Measurements from ENCODE around the gene SLC38A8. TPM values are rescaled to one million over a fixed set of nuclear protein-coding genes. Genes with fewer than 3 reads are reported as not detected.

SLC38A8 gene
- total RNA-seq, 1 donor from 2014 or later, result not detected

GRCh38 chr16:83969771-83970429 lies 72.7 kb downstream of the SLC38A8 start:
- H3K4me1 ChIP-seq (ENCODE audit: control insufficient read depth in 3 of 3, insufficient read depth in 3 of 3, low read length in 3 of 3), result no peaks in the 10 kb centered on the region
- H3K36me3 ChIP-seq (ENCODE audit: control insufficient read depth in 3 of 3, insufficient read depth in 3 of 3, low read length in 3 of 3), result peaks cover 3 to 13% (median 9%) of the 10 kb centered on the region in 3 donors
- no peak overlapping the region for H3K27ac ChIP-seq (ENCODE audit: low read depth, low read length)
- H3K27me3 ChIP-seq (ENCODE audit: control insufficient read depth in 3 of 3, insufficient read depth in 3 of 3, low read length in 3 of 3), result peaks cover 2 to 13% (median 4%) of the 10 kb centered on the region in 3 donors
- no peaks in the 10 kb centered on the region for H3K9me3 ChIP-seq (ENCODE audit: control insufficient read depth in 3 of 3, low read length in 3 of 3)
- H3K9ac ChIP-seq (ENCODE audit: low read depth in 1 of 3, low read length in 3 of 3), result no peak overlapping the region
- no peak overlapping the region for H3K4me3 ChIP-seq (ENCODE audit: low read length in 3 of 3)

DNA sequence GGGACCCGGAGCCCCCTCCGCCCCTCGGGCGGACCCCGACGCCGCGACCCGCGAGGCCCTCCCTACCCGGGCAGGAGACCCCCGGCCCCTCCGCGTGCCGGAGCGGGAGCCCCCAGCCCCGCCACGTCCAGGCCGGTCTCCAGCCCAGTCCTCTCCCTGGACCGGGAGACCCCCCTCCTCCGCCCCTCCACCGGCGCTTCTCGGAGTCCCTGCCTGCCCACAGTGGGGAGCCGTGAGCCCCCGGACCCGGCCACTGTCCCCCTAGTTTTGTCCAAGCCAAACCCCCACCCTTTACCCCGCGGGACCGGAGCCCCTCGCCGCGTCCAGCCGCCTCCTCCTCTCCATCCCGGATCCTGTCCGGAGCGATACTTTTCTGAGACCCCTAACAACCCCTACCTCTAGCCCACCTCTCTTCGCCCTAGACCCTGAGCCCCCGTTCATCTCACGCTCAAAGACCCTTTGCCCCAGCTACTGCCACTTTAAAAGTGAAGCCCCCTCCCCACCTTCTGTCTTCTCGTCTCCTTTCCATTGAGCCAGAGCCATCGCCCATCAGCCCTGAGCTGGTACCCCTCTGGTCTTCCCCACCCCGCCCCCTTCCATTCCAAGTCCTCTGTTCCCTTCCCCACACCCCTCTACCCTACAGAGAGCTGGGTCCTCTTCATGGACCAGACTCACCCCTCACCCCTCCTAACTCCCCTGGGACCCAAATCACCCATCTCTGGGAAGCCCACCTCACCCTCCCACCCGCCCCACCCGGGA lies 73.5 kb downstream of the SLC38A8 start:
- Histone ChIP-seq H3K36me3 (ENCODE audit: control insufficient read depth in 3 of 3, insufficient read depth in 3 of 3, low read length in 3 of 3) (peaks cover 6 to 19% (median 13%) of the 10 kb centered on the region in 3 donors), H3K9me3 (ENCODE audit: control insufficient read depth in 3 of 3, low read length in 3 of 3) (no peaks in the 10 kb centered on the region), H3K4me3 (ENCODE audit: low read length in 3 of 3) (no peak overlapping the region), H3K27ac (ENCODE audit: low read depth, low read length) (no peak overlapping the region), H3K27me3 (ENCODE audit: control insufficient read depth in 3 of 3, insufficient read depth in 3 of 3, low read length in 3 of 3) (peaks cover 0 to 8% (median 4%) of the 10 kb centered on the region in 3 donors), H3K9ac (ENCODE audit: low read depth in 1 of 3, low read length in 3 of 3) (no peak overlapping the region), H3K4me1 (ENCODE audit: control insufficient read depth in 3 of 3, insufficient read depth in 3 of 3, low read length in 3 of 3) (no peaks in the 10 kb centered on the region)

GRCh38 chr16:83968306-83968851 lies 74.2 kb downstream of the SLC38A8 start:
- peaks cover 0 to 4% (median 2%) of the 10 kb centered on the region in 3 donors for H3K4me1 ChIP-seq (ENCODE audit: control insufficient read depth in 3 of 3, insufficient read depth in 3 of 3, low read length in 3 of 3)
- peaks cover 12 to 19% (median 17%) of the 10 kb centered on the region in 3 donors for H3K36me3 ChIP-seq (ENCODE audit: control insufficient read depth in 3 of 3, insufficient read depth in 3 of 3, low read length in 3 of 3)
- H3K27me3 ChIP-seq (ENCODE audit: control insufficient read depth in 3 of 3, insufficient read depth in 3 of 3, low read length in 3 of 3), result peaks cover 0 to 7% (median 4%) of the 10 kb centered on the region in 3 donors
- no peaks in the 10 kb centered on the region for H3K9me3 ChIP-seq (ENCODE audit: control insufficient read depth in 3 of 3, low read length in 3 of 3)
- no peak overlapping the region for H3K4me3 ChIP-seq (ENCODE audit: low read length in 3 of 3)
- no peak overlapping the region for H3K9ac ChIP-seq (ENCODE audit: low read depth in 1 of 3, low read length in 3 of 3)
- H3K27ac ChIP-seq (ENCODE audit: low read depth, low read length), result no peak overlapping the region

- Histone ChIP-seq H3K4me3 (ENCODE audit: low read length in 3 of 3) (no peak within 1 kb of the TSS), H3K27me3 (ENCODE audit: control insufficient read depth in 3 of 3, insufficient read depth in 3 of 3, low read length in 3 of 3) (peaks cover 0 to 7% (median 4%) of the 10 kb centered on the region in 3 donors), H3K9me3 (ENCODE audit: control insufficient read depth in 3 of 3, low read length in 3 of 3) (no peaks in the 10 kb centered on the region), H3K36me3 (ENCODE audit: control insufficient read depth in 3 of 3, insufficient read depth in 3 of 3, low read length in 3 of 3) (peaks cover 17 to 22% (median 21%) of the 10 kb centered on the region in 3 donors), H3K9ac (ENCODE audit: low read depth in 1 of 3, low read length in 3 of 3) (no peak within 1 kb of the TSS), H3K27ac (ENCODE audit: low read depth, low read length) (no peak within 1 kb of the TSS), H3K4me1 (ENCODE audit: control insufficient read depth in 3 of 3, insufficient read depth in 3 of 3, low read length in 3 of 3) (peaks cover 0 to 9% (median 7%) of the 10 kb centered on the region in 3 donors)
These were observed 74.7 kb downstream of the SLC38A8 start, which contains the start of gene NECAB2 for GRCh38 chr16:83967838-83968305. Gene NECAB2, plus strand, starts transcription at chr16:83968244. Its CDS starts 405 bp downstream, at chr16:83968649.

GRCh38 chr16:83967091-83967490 lies 75.5 kb downstream of the SLC38A8 start:
- H3K36me3 ChIP-seq (ENCODE audit: control insufficient read depth in 3 of 3, insufficient read depth in 3 of 3, low read length in 3 of 3), result peaks cover 22 to 28% (median 27%) of the 10 kb centered on the region in 3 donors
- no peak overlapping the region for H3K4me3 ChIP-seq (ENCODE audit: low read length in 3 of 3)
- H3K4me1 ChIP-seq (ENCODE audit: control insufficient read depth in 3 of 3, insufficient read depth in 3 of 3, low read length in 3 of 3), result peaks cover 0 to 12% (median 8%) of the 10 kb centered on the region in 3 donors
- no peak overlapping the region for H3K27ac ChIP-seq (ENCODE audit: low read depth, low read length)
- H3K27me3 ChIP-seq (ENCODE audit: control insufficient read depth in 3 of 3, insufficient read depth in 3 of 3, low read length in 3 of 3), result peaks cover 0 to 7% (median 4%) of the 10 kb centered on the region in 3 donors
- H3K9me3 ChIP-seq (ENCODE audit: control insufficient read depth in 3 of 3, low read length in 3 of 3), result no peaks in the 10 kb centered on the region
- no peak overlapping the region for H3K9ac ChIP-seq (ENCODE audit: low read depth in 1 of 3, low read length in 3 of 3)

GRCh38 chr16:83966153-83966696 lies 76.4 kb downstream of the SLC38A8 start:
- H3K36me3 ChIP-seq (ENCODE audit: control insufficient read depth in 3 of 3, insufficient read depth in 3 of 3, low read length in 3 of 3), result peaks cover 30 to 33% (median 31%) of the 10 kb centered on the region in 3 donors
- no peak overlapping the region for H3K4me3 ChIP-seq (ENCODE audit: low read length in 3 of 3)
- no peak overlapping the region for H3K27ac ChIP-seq (ENCODE audit: low read depth, low read length)
- H3K27me3 ChIP-seq (ENCODE audit: control insufficient read depth in 3 of 3, insufficient read depth in 3 of 3, low read length in 3 of 3), result peaks cover 0 to 7% (median 4%) of the 10 kb centered on the region in 3 donors
- H3K9ac ChIP-seq (ENCODE audit: low read depth in 1 of 3, low read length in 3 of 3), result no peak overlapping the region
- H3K9me3 ChIP-seq (ENCODE audit: control insufficient read depth in 3 of 3, low read length in 3 of 3), result no peaks in the 10 kb centered on the region
- H3K4me1 ChIP-seq (ENCODE audit: control insufficient read depth in 3 of 3, insufficient read depth in 3 of 3, low read length in 3 of 3), result peaks cover 0 to 12% (median 8%) of the 10 kb centered on the region in 3 donors

- H3K27ac ChIP-seq (ENCODE audit: low read depth, low read length), result no peak overlapping the region
These were observed 77.0 kb downstream of the SLC38A8 start for GRCh38 chr16:83965444-83966152.

DNA sequence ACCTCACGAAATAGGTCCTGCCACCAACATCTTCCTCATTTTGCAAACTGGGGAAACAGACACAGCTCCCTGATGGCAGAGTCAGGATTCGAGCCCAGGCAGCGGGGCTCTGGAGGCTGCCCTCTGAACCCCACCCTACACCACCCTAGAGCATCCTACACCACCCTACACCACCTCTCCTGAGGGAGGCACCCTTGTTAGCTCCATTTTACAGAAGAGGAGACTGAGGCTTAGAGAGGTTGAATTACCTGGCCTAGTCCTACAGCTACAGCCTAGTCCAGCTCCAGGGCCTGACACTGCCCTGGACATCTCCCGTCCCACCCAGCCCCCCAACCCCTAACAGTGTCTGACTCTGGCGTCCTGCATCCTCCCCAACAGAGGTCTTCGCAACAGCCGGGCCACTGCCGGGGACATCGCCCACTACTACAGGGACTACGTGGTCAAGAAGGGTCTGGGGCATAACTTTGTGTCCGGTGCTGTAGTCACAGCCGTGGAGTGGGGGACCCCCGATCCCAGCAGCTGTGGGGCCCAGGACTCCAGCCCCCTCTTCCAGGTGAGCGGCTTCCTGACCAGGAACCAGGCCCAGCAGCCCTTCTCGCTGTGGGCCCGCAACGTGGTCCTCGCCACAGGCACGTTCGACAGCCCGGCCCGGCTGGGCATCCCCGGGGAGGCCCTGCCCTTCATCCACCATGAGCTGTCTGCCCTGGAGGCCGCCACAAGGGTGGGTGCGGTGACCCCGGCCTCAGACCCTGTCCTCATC lies 77.7 kb downstream of the SLC38A8 start:
- Histone ChIP-seq H3K27me3 (ENCODE audit: control insufficient read depth in 3 of 3, insufficient read depth in 3 of 3, low read length in 3 of 3) (peaks cover 0 to 6% (median 2%) of the 10 kb centered on the region in 3 donors), H3K4me1 (ENCODE audit: control insufficient read depth in 3 of 3, insufficient read depth in 3 of 3, low read length in 3 of 3) (peaks cover 2 to 16% (median 13%) of the 10 kb centered on the region in 3 donors), H3K9me3 (ENCODE audit: control insufficient read depth in 3 of 3, low read length in 3 of 3) (no peaks in the 10 kb centered on the region), H3K4me3 (ENCODE audit: low read length in 3 of 3) (no peak overlapping the region), H3K9ac (ENCODE audit: low read depth in 1 of 3, low read length in 3 of 3) (no peak overlapping the region), H3K27ac (ENCODE audit: low read depth, low read length) (no peak overlapping the region), H3K36me3 (ENCODE audit: control insufficient read depth in 3 of 3, insufficient read depth in 3 of 3, low read length in 3 of 3) (peaks cover 41 to 46% (median 43%) of the 10 kb centered on the region in 3 donors)

More at GRCh38 chr16:83965444-83966152, 77.0 kb downstream of the SLC38A8 start:
- H3K4me1 ChIP-seq (ENCODE audit: control insufficient read depth in 3 of 3, insufficient read depth in 3 of 3, low read length in 3 of 3), result peaks cover 0 to 12% (median 8%) of the 10 kb centered on the region in 3 donors
- no peaks in the 10 kb centered on the region for H3K9me3 ChIP-seq (ENCODE audit: control insufficient read depth in 3 of 3, low read length in 3 of 3)
- peaks cover 34 to 39% (median 36%) of the 10 kb centered on the region in 3 donors for H3K36me3 ChIP-seq (ENCODE audit: control insufficient read depth in 3 of 3, insufficient read depth in 3 of 3, low read length in 3 of 3)
- H3K9ac ChIP-seq (ENCODE audit: low read depth in 1 of 3, low read length in 3 of 3), result no peak overlapping the region
- peaks cover 0 to 7% (median 4%) of the 10 kb centered on the region in 3 donors for H3K27me3 ChIP-seq (ENCODE audit: control insufficient read depth in 3 of 3, insufficient read depth in 3 of 3, low read length in 3 of 3)
- H3K4me3 ChIP-seq (ENCODE audit: low read length in 3 of 3), result no peak overlapping the region

Data from skeletal muscle tissue (tissue), 4 donors.